Pancreas (tissue), 10 donors: ENCODE data around the gene DNAJB8. TPM values are rescaled to one million over a fixed set of nuclear protein-coding genes. Genes with fewer than 3 reads are reported as not detected.

ENCODE experiments used
- ATAC-seq, 4 donors: fragments of 200-7000 bp; cut with Tn5 transposase; one replicate each; pipeline versions ENCODE4 v1.8.0 to v1.9.1; 2020; ENCODE audit warnings: mild to moderate bottlenecking in 4 of 4, moderate library complexity in 4 of 4
- DNase-seq, 6 donors: peaks; one replicate each; pipeline ENCODE4 v3.0.0-alpha.2; 2020
- FAIRE-seq: peaks from 2 replicates; lab custom pipeline; 2012; peaks lifted over from hg19 to GRCh38; lab: Jason Lieb, UNC
- H3K27ac ChIP-seq, 4 donors: fragments of 200-600 bp; sonication (generic); 1 replicate in 3 of 4; 2 replicates in 1 of 4; pipeline versions ENCODE4 v1.5.0 to v1.8.0; 2020
- H3K27me3 ChIP-seq, 4 donors: fragments of 200-600 bp; one replicate each; pipeline ENCODE4 v1.8.0; 2021
- H3K36me3 ChIP-seq, 3 donors: fragments of 200-600 bp; sonication (generic) in 1 of 3; one replicate each; pipeline versions ENCODE4 v1.5.0 to v1.8.0; 2020 to 2021
- H3K4me1 ChIP-seq, 3 donors: fragments of 200-600 bp; one replicate each; pipeline ENCODE4 v1.8.0; 2021
- H3K4me3 ChIP-seq, 4 donors: fragments of 200-600 bp; sonication (generic) in 2 of 4; one replicate each; pipeline versions ENCODE4 v1.5.0 to v1.8.0; 2020 to 2021
- H3K9me3 ChIP-seq, 4 donors: fragments of 200-600 bp; one replicate each; pipeline ENCODE4 v1.8.0; 2021
- CTCF ChIP-seq, 4 donors: fragments of 200-600 bp; sonication (generic) in 3 of 4; IDR thresholded peaks; one replicate each; pipeline versions ENCODE4 v1.5.0 to v1.8.0; 2021; ENCODE audit warnings: antibody characterized with exemption in 4 of 4
- WGBS, 2 donors: extraction: QIAGEN DNeasy Blood & Tissue Kit; methylation state at CpG; one replicate each; pipeline ENCODE4 v1.1.7; 2013; 5-methylcytosine and 5-hydroxymethylcytosine counted together
- intact Hi-C, 3 donors: fragments of 100-400 bp; cut with DNase I; formaldehyde crosslinking; loops; one replicate each; pipeline versions ENCODE4 v1.11.1 to v1.14.2; 2022
- polyA plus RNA-seq, 2 donors: library from polyadenylated mRNA; stranded (reverse); fragments of 200-250 nt; gene quantifications; one replicate each; pipeline ENCODE4 v1.2.3, GENCODE V29; 2013
- total RNA-seq, 6 donors: library from RNA; stranded (reverse); fragmentation: NEBNext Ultra II Directional in 4 of 6; extraction: Animal tissue kit (Norgen Biotek cat#: 25700) in 4 of 6; gene quantifications; one replicate each; pipeline versions ENCODE4 v1.2.1 to v1.2.4, GENCODE V29; 2021 to 2023
- donor health status: healthy with polysubstance abuse.
- donor health status: DM: no; HTN: no; CAD: no; lungs with moderate emphysema.
- donor health status: DM: no; HTN: no; CAD: no.
- donor health status: control.
- donor health status: control.
- donor health status: Bipolar disorder and iron deficiency.
- donor health status: DM: yes; HTN: yes; CAD: no.
- donor health status: DM: no; HTN: no; CAD: no.
- donor health status: DM: no; HTN: no; CAD: no.
- donor health status: DM: yes; HTN: yes; CAD: no.

Gene DNAJB8
- total and polyA plus RNA-seq, 8 donors, result not detected

GRCh38 chr3:128482175-128482574, 15.5 kb upstream of the DNAJB8 start:
- Histone ChIP-seq H3K9me3 (no peaks in the 10 kb centered on the region), H3K27ac (no peak overlapping the region), H3K27me3 (no peaks in the 10 kb centered on the region), H3K4me3 (no peak overlapping the region), H3K4me1 (peaks cover 0 to under 1% (median 0%) of the 10 kb centered on the region in 3 donors), H3K36me3 (no peaks in the 10 kb centered on the region)
- FAIRE-seq, result no peak
- TF ChIP-seq CTCF (IDR thresholded peaks at IDR 0.05), result no peak
- ATAC-seq, result no peak
- DNase-seq, result no peak
- intact Hi-C loops, result no loop called here
- 63 to 69% methylated on average over 11 of the region's 11 CpGs for WGBS, 2 donors

DNA sequence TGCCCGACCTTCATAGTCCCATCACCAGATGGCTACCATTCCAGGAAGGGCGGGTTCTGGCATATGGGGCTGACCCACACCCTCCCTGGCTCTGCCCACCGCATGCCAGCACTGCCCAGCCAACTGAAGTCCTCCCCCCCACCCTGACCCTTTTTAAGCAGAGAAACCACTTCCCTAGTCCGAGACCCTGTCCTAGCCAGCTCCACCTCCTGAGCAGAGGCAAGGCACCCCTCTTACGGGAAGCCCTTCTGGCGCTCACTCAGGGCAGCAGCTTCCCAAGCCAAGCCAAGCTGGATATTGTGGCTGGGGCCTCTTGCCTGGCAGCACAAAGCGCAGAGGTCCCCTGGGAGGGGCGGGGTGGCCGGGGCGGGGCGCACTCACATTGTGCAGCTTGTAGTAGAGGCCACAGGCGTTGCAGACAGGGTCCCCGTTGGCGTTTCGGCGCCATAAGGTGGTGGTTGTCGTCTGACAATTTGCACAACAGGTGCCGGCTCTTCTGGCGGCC, 14.8 kb upstream of the DNAJB8 start:
- Histone ChIP-seq H3K27ac (no peak overlapping the region), H3K36me3 (no peaks in the 10 kb centered on the region), H3K9me3 (no peaks in the 10 kb centered on the region), H3K27me3 (no peaks in the 10 kb centered on the region), H3K4me1 (no peaks in the 10 kb centered on the region), H3K4me3 (no peak overlapping the region)
- no peak for FAIRE-seq
- ATAC-seq, result no peak
- 54 to 62% methylated on average over 19 of the region's 19 CpGs for WGBS, 2 donors
- no peak for TF ChIP-seq CTCF (IDR thresholded peaks at IDR 0.05)
- DNase-seq, result no peak
- intact Hi-C loops, result no loop called here

GRCh38 chr3:128480717-128481437, 14.2 kb upstream of the DNAJB8 start:
- Histone ChIP-seq H3K27me3 (no peaks in the 10 kb centered on the region), H3K9me3 (no peaks in the 10 kb centered on the region), H3K4me1 (no peaks in the 10 kb centered on the region), H3K4me3 (no peak overlapping the region), H3K36me3 (no peaks in the 10 kb centered on the region), H3K27ac (no peak overlapping the region)
- FAIRE-seq (no peak), ATAC-seq (no peak), DNase-seq (peak in 1 of 6 donors; percentile 55)
- intact Hi-C loops, result no loop called here
- 70 to 77% methylated on average over 27 of the region's 27 CpGs for WGBS, 2 donors
- TF ChIP-seq CTCF (IDR thresholded peaks at IDR 0.05), result no peak

DNA sequence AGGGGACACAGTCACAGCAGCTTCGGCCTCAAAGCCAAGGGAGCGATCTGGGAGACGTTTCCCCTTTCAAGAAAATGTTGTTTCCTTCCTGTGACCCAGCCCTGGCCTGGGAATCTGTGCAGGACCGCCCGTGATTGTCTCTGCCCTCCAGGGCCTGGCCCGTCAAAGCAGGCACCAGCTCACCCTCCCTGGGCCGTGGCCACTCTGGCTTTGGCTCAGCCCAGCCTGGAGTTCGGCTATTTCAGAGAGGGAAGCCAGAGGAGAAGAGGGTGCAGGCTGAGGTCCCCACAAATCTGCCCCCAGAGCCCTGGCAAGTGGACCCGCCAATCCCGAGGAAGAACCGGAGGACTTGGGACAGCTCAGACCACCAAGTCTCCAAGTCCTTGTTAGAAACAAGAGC, 13.6 kb upstream of the DNAJB8 start:
- H3K4me3 ChIP-seq, result no peak overlapping the region

More for the DNA sequence above, 13.6 kb upstream of the DNAJB8 start:
- Histone ChIP-seq H3K9me3 (no peaks in the 10 kb centered on the region), H3K27me3 (no peaks in the 10 kb centered on the region), H3K4me1 (no peaks in the 10 kb centered on the region), H3K27ac (no peak overlapping the region), H3K36me3 (no peaks in the 10 kb centered on the region)
- ATAC-seq (no peak), DNase-seq (peak in 1 of 6 donors; percentile 43), FAIRE-seq (no peak)
- WGBS, 2 donors, result 73 to 82% methylated on average over 11 of the region's 11 CpGs
- intact Hi-C loops, result no loop called here
- TF ChIP-seq CTCF (IDR thresholded peaks at IDR 0.05), result no peak
